Stimulated activated CD8-positive, alpha-beta memory T cell treated with anti-CD3 and anti-CD28 coated beads, Interleukin-7, amount 100 ng/mL, for 48 hours (primary cell): Measurements from ENCODE around the gene ZBTB38.

Experiments used
- DNase-seq, 2 donors: peaks; one replicate each; pipeline ENCODE4 v3.0.0-alpha.2; 2020; ENCODE audit warnings: low read depth in 1 of 2; ENCODE audit errors: extremely low read depth in 1 of 2

ZBTB38 gene

GRCh38 chr3:141401573-141402475, 33.5 kb downstream of the ZBTB38 start:
- no peak for DNase-seq

GRCh38 chr3:141402476-141403171, 34.3 kb downstream of the ZBTB38 start:
- no peak for DNase-seq

- DNase-seq: no peak
Measured at GRCh38 chr3:141403576-141403975, 35.3 kb downstream of the ZBTB38 start.

GRCh38 chr3:141405025-141405424, 36.7 kb downstream of the ZBTB38 start:
- no peak for DNase-seq

GRCh38 chr3:141405591-141405990, 37.3 kb downstream of the ZBTB38 start:
- DNase-seq: no peak

- no peak for DNase-seq
Measured at GRCh38 chr3:141406265-141406664, 38.0 kb downstream of the ZBTB38 start.

GRCh38 chr3:141407047-141407446, 38.7 kb downstream of the ZBTB38 start:
- DNase-seq: no peak

GRCh38 chr3:141407825-141408224, 39.5 kb downstream of the ZBTB38 start:
- DNase-seq: no peak

GRCh38 chr3:141408596-141408995, 40.3 kb downstream of the ZBTB38 start:
- DNase-seq: no peak

GRCh38 chr3:141409940-141410241, 41.6 kb downstream of the ZBTB38 start:
- DNase-seq: no peak

- no peak for DNase-seq
Measured at GRCh38 chr3:141410408-141410807, 42.1 kb downstream of the ZBTB38 start.

GRCh38 chr3:141410846-141411245, 42.5 kb downstream of the ZBTB38 start:
- DNase-seq: no peak

GRCh38 chr3:141411251-141411771, 43.0 kb downstream of the ZBTB38 start:
- no peak for DNase-seq

GRCh38 chr3:141412087-141412935, 44.0 kb downstream of the ZBTB38 start:
- DNase-seq: no peak

GRCh38 chr3:141412936-141413354, 44.6 kb downstream of the ZBTB38 start:
- DNase-seq: no peak

GRCh38 chr3:141413391-141413790, 45.1 kb downstream of the ZBTB38 start:
- no peak for DNase-seq

GRCh38 chr3:141413801-141414689, 45.7 kb downstream of the ZBTB38 start:
- DNase-seq: no peak

- no peak for DNase-seq
Measured at GRCh38 chr3:141414800-141415462, 46.6 kb downstream of the ZBTB38 start.

GRCh38 chr3:141415953-141416352, 47.6 kb downstream of the ZBTB38 start:
- no peak for DNase-seq
